SH-SY5Y (cell line): Measurements from ENCODE around the gene ACTL6B.

Experiments used
- GATA2 ChIP-seq: IDR thresholded peaks from 2 replicates; pipeline ENCODE4 v1.6.1; 2011; ENCODE audit warnings: mild to moderate bottlenecking, low read depth, low read length
- GATA3 ChIP-seq: IDR thresholded peaks from 2 replicates; pipeline ENCODE4 v1.6.1; 2011; ENCODE audit warnings: low read depth, mild to moderate bottlenecking, low read length, moderate library complexity

Gene ACTL6B

GRCh38 chr7:100686201-100686821, 30.1 kb upstream of the ACTL6B start:
- TF ChIP-seq GATA2 (no peak), GATA3 (no peak)

- TF ChIP-seq GATA2 = no peak
- TF ChIP-seq GATA3 = no peak
These were observed 29.4 kb upstream of the ACTL6B start for GRCh38 chr7:100685631-100686145.

GRCh38 chr7:100685049-100685605, 28.9 kb upstream of the ACTL6B start:
- TF ChIP-seq GATA3 (no peak), GATA2 (no peak)

- TF ChIP-seq GATA3 (no peak), GATA2 (no peak)
These were observed 28.3 kb upstream of the ACTL6B start for GRCh38 chr7:100684534-100685042.

GRCh38 chr7:100683659-100684533, 27.6 kb upstream of the ACTL6B start:
- TF ChIP-seq GATA3 (no peak), GATA2 (no peak)

- TF ChIP-seq GATA3 (no peak), GATA2 (no peak)
These were observed 26.9 kb upstream of the ACTL6B start for GRCh38 chr7:100682991-100683658.

- TF ChIP-seq GATA2 = no peak
- TF ChIP-seq GATA3 = no peak
These were observed 26.0 kb upstream of the ACTL6B start for GRCh38 chr7:100682228-100682741.

- TF ChIP-seq GATA3 = no peak
- TF ChIP-seq GATA2 = no peak
These were observed 25.4 kb upstream of the ACTL6B start for GRCh38 chr7:100681491-100682227.

- no peak for TF ChIP-seq GATA2
- TF ChIP-seq GATA3 = no peak
These were observed 24.5 kb upstream of the ACTL6B start for GRCh38 chr7:100680576-100681271.

- TF ChIP-seq GATA3 (no peak), GATA2 (no peak)
These were observed 23.8 kb upstream of the ACTL6B start for GRCh38 chr7:100679927-100680575.

- TF ChIP-seq GATA3 (no peak), GATA2 (no peak)
These were observed 23.1 kb upstream of the ACTL6B start for GRCh38 chr7:100679129-100679926.

GRCh38 chr7:100678291-100678984, 22.2 kb upstream of the ACTL6B start:
- no peak for TF ChIP-seq GATA2
- no peak for TF ChIP-seq GATA3
